ENCODE data around the gene MAPK4.

The MAPK4 gene

DNA sequence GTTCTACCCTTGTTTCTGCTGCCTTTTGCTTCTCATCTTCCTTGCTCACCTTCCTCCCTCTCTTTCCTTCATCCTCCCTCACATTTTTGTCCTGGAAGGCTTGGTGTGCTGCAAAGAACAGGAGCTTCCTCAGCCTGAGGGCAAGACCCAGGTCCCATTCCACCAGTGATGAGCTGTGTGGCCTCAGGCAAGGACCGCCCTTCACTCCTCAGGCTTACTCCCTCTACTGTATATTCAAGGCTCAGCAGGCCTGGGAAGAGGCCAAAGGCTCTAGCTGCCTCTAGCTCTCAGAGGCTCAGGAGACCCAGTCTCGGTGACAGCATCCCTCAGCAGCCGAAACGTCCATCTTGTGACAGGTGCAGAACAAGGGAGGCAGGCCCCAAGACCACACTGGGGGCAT, 162.4 kb downstream of the MAPK4 start:
- no peak for DNase-seq

DNA sequence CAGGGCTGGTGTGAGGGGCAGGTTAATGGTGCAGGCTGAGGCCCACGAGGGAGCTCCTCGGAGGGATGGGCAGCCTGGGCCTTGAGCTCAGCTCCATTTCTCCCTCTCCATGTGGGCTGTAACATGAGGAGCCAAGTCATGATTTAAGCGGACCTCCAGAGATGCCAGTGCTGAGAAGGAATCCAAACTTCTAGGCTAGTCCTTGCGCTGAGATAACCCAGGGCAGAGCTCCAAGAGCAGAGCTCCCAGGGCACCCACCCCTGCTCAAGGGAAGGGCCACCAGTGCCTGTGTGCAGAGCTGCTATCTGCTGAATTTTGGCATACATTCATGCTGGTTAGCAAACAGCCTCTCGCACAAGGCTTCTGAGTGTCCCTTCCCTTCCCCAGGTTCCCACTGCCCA, 164.9 kb downstream of the MAPK4 start:
- DNase-seq: no peak

DNA sequence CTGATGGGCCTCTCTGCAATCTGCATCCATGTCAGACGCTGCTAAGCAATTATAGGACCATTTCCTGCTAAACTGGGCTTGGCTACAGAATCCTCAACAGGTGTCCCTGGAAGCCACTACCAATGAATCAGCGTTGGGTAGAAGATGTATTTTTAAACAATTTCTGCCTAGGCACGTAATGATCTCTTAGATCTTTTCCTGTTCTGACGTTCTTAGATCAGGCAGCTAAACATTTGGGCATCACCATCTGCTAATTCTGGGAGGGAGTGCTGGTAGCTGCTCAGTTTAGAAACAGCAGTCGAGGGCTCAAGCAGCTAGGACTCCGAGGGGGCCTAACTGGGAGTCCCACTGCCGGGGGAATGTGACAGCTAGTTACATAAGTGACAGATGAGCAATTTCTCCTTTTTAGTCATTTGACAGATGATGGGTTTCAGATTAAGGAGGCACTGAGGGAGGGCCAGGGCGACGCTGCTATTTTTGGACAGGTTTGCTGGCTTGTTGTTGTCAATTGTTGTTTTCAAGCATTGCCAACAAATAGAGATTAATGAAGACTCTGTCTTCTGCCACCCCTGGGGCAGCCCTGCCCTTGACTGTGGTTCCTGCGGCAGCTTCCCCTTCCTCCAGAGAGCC, 167.2 kb downstream of the MAPK4 start:
- DNase-seq: no peak

DNA sequence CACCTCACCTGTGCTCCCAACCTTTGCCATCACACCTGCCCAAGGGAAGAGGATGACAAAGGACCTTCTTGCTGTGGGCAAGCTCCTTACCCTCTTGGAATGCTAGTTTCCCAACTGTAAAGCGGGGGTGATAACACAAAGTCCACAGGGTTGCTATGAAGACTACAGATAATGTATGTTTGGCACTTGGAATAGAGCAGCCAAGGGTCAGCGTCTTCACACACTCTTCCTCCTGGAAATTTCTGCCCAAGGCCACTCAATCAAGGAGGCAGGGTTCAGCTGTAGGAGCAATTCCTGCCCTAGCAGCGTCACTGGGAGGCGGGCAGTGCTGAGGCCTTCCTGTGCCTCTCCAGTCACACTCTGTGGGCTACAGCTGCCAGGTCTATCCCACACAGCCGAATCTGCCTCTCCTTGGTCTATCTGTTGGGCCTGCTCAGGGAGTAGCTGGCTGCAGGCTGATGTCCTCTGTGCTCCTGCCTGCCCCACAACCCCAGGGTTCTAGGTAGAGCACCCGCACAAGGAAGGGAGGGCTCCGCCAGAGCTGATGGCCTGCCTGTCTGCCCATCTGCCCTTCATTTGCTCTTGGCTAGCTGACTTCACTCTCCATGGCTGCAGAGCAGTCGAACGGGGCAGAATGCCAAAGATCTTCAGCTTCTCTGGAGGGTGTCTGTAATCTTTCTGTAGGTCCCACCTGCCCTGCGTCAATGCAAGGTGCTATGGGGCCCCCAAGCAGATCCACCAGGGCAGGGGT, 168.0 kb downstream of the MAPK4 start:
- DNase-seq: no peak

DNA sequence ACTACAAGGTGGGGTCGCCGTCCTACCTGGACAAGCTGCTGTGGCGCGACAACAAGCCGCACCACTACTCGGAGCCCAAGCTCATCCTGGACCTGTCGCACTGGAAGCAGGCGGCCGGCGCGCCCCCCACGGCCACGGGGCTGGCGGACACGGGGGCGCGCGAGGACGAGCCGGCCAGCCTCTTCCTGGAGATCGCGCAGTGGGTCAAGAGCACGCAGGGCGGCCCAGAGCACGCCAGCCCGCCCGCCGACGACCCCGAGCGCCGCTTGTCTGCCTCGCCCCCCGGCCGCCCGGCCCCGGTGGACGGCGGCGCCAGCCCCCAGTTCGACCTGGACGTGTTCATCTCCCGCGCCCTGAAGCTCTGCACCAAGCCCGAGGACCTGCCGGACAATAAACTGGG, 169.5 kb downstream of the MAPK4 start:
- DNase-seq: no peak

DNA sequence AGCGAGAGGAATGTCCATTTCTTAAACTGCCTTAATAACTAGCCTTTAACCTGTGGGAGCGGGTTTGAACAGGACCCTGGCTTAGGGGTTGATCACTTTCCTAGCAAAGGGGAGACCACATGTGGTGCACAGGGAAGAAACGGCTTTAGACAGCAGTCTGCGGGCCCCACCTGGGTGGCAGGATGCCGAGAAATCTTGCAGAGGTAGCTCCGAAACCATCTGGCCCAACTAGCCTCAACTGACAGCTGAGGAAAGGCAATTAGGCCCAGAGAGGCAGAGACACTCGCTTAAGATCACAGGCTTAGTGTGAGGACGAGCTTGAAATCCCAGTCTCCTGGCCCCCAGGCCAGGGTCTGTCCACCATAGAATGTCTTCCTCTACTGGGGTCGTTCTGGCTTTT, 170.1 kb downstream of the MAPK4 start:
- DNase-seq: no peak

DNA sequence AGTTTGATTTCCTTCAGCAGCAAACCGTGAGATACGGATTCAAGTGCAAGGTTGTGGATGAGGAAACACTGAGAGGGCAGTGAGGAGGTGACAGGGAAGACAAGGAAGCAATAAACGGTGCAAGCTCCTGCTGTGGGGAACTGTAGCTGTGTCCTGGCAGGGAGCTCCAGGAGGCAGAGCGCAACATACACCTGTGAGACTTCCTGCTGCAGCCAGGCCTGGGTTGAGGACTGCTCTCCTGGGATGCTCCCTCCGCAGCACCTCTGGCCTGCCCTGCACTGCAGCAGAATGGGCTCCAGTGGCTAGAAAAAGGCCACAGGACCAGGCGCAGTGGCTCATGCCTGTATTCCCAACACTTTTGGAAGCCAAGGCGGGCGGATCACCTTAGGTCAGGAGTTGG, 174.5 kb downstream of the MAPK4 start:
- DNase-seq: no peak

DNA sequence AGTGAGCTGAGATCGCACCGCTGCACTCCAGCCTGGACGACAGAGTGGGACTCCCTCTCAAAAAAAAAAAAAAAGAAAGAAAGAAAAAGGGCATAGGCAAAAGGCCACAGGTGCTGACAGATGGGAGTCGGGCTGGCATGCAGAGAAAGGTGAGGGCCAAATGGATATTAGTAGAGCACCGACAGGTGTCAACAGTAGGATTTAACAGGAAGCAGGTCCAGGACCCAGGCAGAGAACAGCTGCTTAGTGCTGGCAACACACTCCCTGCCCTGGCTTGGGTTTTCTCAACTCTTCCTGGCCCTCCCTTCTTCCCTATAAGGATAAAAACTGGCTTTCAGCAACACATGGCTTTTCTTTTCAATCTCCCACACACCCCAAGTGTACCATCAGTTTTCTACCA, 175.0 kb downstream of the MAPK4 start:
- DNase-seq: no peak

DNA sequence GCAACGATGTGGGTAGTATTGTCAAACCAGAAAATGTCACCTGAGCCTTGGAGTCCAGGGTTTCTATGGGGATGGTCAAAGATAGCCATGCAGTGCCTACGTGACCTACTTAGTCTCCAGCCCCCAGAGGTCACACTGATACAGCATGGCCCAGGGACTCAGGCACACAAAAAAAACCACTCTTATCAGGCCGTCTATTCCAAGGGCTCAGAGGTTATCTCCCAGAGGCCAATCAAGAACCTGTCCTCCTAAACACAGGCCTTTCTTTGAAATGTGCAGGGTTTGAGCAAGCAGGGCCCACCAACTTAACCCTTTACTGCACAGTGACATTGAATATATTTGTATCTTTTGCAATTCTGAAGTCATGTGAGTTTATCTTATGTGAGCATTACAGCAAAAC, 177.2 kb downstream of the MAPK4 start:
- no peak for DNase-seq

DNA sequence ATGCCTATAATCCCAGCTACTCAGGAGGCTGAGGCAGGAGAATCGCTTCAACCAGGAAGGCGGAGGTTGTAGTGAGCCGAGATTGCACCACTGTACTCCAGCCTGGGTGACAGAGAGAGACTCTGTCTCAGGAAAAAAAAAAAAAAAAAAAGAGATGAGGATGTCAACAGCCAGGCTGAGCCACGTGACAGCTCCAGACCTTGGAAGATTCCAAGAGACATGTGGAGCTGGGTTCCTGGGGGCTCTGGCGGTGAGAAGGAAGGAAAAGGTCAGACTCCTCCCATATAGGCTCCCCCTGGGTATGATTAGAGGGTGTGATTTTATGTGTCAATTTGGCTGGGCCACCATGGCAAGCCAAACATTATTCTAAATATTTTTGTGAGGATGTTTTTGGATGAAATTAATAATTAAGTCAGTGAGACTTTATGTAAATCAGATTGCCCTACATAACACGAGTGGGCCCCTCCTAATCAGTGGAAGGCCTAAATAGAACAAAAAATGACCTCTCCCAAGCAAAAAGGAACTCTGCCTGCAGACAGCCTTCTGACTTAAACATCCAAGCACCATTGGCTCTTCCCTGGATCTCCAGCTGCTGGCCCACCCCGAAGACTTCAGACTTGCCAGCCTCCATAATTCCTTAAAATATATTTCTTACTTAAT, 178.3 kb downstream of the MAPK4 start:
- DNase-seq: no peak

DNA sequence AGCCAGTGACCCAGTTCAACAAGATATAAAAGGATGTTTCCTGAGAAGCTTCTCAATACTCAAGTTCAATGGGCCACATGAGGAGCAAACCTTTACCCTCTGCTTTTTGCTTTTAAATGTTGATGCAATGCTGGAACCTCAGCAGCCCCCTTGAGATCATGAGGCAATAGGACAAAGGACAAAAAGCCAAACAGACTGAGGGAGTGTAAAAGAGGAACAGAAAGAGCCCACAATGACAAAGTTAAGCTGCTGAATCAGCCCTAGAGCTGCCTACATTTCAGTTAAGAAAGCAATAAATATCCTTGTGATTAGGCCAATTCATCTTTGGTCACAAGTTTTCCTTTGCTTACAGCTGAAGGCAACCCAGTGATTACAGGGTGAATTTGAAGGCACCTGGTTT, 183.1 kb downstream of the MAPK4 start:
- DNase-seq: no peak

DNA sequence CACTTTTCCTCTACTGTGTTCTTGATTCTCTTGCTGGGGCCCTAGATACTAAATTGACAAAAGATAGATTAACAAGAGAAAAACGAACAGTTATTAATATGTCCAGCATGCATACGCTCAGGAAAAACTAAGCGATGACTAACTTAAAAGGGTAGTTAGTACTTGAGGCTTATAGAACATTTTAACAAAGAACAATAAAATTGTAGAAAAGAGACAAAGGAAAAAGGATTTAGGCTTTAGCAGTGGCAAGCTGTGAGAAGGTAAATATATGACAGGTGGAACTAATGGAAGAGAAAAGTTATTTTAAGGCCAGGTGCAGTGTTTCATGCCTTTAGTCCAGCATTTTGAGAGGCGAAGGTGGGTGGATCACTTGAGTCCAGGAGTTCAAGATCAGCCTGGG, 184.4 kb downstream of the MAPK4 start:
- no peak for DNase-seq

DNA sequence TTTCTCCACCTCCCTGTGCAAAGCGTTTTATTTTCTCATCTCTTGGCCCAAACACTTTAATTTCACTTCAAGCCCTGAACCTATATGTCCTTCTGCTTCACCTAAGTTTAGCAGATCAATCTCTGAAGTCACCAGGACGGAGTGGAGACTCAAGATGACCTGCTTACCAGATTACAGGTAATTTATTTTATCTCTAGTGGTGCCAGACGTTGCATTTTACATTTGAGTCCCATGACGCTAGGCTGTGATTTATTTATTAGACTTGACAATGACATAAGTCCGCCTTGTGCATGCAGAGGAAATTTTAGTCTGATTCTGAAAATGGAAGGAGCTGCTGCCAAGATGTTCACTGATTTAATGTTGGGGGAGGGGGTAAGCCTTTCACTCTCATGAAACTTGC, 186.1 kb downstream of the MAPK4 start:
- no peak for DNase-seq

DNA sequence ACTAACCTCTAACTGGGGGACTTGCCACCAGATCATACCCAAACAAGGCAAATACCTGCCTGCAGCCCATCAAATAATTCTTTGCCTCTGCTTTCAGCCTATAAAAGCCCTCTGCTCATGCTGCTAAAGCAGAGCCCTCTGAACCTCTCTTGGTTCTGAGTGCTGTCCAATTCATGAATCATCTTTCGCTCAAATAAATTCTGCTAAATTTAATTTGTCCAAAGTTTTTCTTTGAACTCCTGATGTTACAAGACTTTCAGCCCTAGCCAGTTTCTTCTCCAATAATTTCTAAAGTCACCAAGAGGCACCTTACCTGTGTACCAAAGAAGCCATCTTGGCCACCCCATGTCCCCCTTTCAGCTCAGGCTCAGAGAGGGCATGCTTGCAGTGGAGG, 188.0 kb downstream of the MAPK4 start:
- DNase-seq: no peak

DNA sequence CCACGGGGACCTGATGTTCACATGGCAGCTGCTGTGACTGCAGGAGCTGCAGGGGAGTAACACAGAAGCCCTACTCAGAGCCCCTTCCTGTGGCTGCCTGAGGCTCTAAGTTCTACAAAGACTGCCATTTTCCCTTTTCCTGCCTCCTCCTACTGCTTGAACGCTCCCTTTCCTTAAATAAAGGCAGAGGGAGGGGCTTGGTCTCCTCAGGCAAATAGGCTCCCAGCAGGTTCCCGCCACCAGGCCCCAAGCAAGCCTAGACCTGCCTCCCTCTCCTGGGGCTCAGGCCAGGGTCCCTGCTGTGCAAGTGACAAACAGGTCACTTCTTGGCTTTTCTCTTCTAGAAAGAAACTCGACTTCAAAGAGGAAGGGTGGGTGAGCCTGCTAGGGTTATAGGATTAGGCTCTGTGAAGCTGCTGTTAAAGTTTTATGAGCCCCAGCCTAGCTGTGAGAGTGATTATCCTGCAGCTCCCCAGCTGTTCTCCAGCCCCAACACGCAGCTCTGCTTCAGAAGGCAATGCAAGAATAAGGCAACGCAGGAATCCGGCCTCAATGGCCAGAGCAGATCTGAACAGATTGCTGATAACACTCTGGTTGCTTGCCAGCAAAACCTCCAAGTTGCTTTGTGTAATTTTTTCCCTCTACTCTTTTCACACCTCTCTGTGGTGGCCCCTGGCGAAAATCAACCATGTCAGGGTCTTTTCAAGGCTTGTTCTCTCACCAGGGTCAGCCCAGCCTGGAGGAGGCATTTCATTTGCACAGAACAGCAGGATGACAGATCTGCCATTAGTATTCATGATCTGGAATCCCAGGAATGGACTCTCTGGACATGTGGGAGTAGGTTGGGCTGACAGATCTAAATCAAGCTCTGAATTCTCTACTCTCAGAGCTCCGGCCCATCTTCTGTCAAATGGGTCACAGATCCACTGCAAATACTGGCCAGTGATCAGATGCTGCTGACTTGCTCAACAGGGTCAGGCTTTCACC, 188.6 kb downstream of the MAPK4 start:
- DNase-seq: no peak

DNA sequence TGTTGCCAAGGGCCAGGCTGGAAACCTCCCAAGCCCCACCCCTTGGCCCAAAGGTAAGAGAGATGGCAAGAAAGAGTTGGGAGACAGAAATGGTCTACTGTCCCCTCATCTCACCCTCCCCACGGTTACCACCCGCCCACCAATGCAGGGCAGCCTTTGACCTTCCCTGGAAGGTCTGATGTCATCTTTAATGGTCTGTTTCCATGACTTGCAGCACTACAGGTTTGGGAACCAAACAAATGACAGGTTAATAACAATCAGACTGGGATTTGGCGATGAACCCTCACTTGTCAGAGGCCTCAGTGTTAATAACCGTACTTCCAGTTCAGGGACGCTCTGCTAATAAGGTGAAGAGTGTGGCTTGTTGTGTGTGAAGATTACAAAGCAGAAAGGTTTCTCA, 189.5 kb downstream of the MAPK4 start:
- DNase-seq: no peak

DNA sequence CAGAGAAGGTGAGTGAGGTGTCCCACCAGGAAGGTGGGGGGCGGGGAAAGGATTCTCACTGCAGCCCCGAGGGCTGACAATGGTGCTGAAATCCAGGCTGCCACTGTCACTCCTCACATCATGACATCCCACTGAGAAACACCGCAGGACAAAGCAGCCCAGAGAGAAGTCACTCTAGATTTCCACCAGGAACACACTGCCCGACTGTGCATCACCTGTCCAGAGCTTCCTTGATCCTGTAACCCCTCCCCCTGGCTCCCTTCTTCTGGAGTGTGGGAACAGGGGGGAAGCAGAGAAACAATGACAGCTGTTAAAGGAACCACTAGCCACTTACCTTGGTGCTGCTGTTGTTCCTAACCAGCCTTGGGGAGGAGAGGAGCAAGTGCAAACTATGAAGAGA, 190.1 kb downstream of the MAPK4 start:
- DNase-seq: no peak

DNA sequence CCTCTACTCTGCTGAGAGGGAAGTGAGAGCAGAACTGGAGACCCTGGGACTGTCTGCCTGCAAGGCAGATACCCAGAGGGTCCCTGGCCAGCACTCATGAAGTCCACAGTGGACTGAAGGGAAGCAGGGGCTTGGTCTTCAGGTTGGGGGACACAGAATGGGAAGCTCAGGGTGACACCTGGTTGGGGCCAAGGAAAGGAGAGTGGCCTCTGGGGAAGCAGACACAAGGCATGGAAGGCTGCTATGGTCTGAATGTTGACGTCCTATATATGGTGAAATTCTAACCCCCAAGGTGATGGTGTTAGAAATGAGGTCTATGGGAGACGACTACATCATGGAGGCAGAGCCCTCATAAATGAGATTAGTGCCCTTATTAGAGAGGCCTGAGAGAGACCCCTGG, 190.7 kb downstream of the MAPK4 start:
- DNase-seq: no peak

DNA sequence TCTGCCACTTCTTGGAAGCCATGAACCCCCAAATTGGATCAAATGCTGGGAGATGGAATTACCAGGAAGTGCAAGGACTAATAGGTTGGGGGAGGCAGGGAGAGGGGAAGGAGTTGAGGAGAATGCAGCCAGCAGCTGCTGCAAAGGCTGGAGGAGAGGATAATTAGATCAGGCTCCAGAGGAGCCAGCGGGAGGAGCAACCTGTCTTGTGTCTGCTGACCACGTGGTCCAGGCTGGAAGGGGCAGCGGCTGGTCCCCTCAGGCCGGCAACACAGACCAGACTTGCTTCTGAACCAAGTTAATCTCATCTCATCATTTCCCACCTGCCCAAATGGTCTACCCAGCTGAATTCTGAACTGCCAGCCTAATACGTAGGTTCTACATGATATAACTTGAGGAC, 191.6 kb downstream of the MAPK4 start:
- DNase-seq: no peak

DNA sequence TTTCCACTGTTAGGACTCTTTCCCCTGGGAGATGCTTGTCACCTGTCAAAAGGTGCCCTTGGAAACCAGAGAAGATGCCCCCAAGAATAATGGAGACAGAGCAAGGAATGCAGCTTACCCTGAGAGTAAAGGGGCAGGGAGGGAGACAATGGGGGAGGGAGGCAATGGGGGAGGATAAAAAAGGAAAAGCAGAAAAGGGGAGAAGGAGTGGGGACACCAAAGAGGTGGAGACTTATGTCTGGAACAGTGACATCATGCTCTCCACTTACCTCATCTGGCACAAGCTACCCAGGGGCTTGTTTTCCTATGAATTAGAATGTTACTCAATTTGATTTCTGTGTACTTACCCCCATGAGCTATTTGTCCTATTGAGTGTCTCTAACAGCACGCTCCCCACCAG, 192.1 kb downstream of the MAPK4 start:
- DNase-seq: no peak

DNA sequence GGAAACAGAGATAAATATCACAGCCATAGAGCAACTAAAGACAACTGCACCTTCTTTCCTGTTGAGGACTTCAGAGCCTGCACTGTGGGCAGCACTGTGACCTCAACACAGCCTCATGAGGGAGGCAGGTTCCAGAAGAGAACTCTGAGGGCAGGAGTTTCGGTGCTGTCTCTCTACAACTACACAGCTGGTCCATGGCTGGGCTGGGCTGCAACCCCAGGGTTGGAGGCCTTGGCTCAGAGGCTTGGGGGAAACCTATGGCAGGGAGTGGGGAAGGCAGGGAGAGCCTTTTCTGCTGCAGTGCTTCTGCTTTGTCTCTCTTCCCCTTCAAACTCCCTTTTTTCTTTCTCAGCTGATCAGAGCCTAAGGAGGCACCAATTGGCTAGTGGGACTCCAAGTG, 193.4 kb downstream of the MAPK4 start:
- DNase-seq: no peak

DNA sequence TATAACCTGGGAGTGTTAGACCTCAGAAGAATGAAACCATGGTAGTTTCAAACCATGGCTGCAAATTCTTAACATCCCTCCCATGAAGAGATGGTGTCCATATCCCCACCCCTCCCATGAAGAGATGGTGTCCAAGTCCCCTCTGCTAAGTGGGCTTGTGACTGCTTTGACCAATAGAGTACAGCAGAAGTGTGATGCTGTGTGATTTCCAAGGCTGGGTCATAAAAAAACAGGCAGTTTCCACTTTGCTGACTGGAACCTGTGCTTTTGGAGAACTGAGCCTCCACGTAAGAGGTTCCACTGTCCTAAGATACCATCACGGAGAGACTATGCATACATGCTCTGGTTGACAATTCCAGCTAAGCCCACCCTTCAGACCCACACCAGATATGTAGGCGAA, 194.4 kb downstream of the MAPK4 start:
- no peak for DNase-seq

DNA sequence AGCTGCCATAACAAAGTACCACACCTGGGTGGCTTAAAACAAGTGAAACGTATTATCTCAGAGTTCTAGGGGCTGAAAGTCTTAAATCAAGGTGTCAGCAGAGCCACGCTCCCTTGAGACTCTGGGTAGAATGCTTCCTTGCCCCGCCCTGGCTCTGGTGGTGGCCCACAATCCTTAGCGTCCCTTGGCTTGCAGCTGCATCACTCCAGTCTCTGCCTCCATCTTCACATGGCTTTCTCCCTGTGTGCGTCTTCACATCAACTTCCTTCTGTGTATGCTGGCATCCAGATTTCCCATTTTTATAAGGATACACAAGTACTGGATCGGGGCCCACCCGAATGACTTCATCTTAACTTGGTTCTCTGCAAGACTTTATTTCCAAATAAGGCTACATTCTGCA, 197.5 kb downstream of the MAPK4 start:
- no peak for DNase-seq

Measured in NCI-H748 treated with DMSO at 0.1 percent for 48 hours (cell line).